WTC11 (cell line): ENCODE data around the gene GRM1. TPM values are rescaled to one million over a fixed set of nuclear protein-coding genes. Genes with fewer than 3 reads are reported as not detected.

Source experiments
- ATAC-seq: fragments of 200-7000 bp; cut with Tn5 transposase; 2 replicates; pipeline ENCODE4 v1.10.0; 2021; ENCODE audit warnings: mild to moderate bottlenecking, moderate library complexity
- CTCF ChIA-PET: fragments of 300-600 bp; sonication (Branson Sonifier 250); formaldehyde crosslinking; loops from one replicate; lab custom pipeline; 2021; ENCODE audit warnings: antibody characterized with exemption; lab: Charles Lee
- POLR2A ChIA-PET: fragments of 350-600 bp; sonication (Branson Sonifier 250); formaldehyde crosslinking; loops from one replicate; lab custom pipeline; 2021; ENCODE audit warnings: antibody characterized with exemption; lab: Charles Lee
- DNase-seq: peaks from one replicate; pipeline ENCODE4 v3.0.0; 2021; ENCODE audit warnings: low spot score
- H3K27ac Mint-ChIP-seq: 2 replicates; pipeline ENCODE4 v1.8.0; 2021; ENCODE audit warnings: mixed read lengths
- H3K27me3 Mint-ChIP-seq: 2 replicates; pipeline ENCODE4 v1.8.0; 2021; ENCODE audit warnings: low read depth, mild to moderate bottlenecking, moderate library complexity, mixed read lengths
- H3K36me3 Mint-ChIP-seq: 2 replicates; pipeline ENCODE4 v1.8.0; 2021; ENCODE audit warnings: mixed read lengths
- H3K4me1 Mint-ChIP-seq: 2 replicates; pipeline ENCODE4 v1.8.0; 2022; ENCODE audit warnings: mixed read lengths
- H3K4me3 Mint-ChIP-seq: 2 replicates; pipeline ENCODE4 v1.8.0; 2021; ENCODE audit warnings: mild to moderate bottlenecking, moderate library complexity, mixed read lengths
- H3K9me3 Mint-ChIP-seq: 2 replicates; pipeline ENCODE4 v1.8.0; 2021; ENCODE audit warnings: mixed read lengths
- AFF4 ChIP-seq: sonication (generic); formaldehyde crosslinking; IDR thresholded peaks from 2 replicates; pipeline ENCODE4 v1.8.1; 2023; ENCODE audit warnings: mild to moderate bottlenecking, missing genetic modification reagents, borderline replicate concordance
- CREB1 ChIP-seq: sonication (generic); formaldehyde crosslinking; IDR thresholded peaks from 2 replicates; pipeline ENCODE4 v1.8.0; 2023; ENCODE audit warnings: mild to moderate bottlenecking, missing genetic modification reagents
- CREM ChIP-seq: sonication (generic); formaldehyde crosslinking; IDR thresholded peaks from 2 replicates; pipeline ENCODE4 v1.8.1; 2022; ENCODE audit warnings: mild to moderate bottlenecking, missing genetic modification reagents, moderate library complexity
- CTCF ChIP-seq: fragments of 200-600 bp; IDR thresholded peaks from 2 replicates; pipeline ENCODE4 v1.8.0; 2022; ENCODE audit warnings: antibody characterized with exemption
- ELF4 ChIP-seq: sonication (generic); formaldehyde crosslinking; IDR thresholded peaks from 2 replicates; pipeline ENCODE4 v1.8.1; 2022; ENCODE audit warnings: low read depth, mild to moderate bottlenecking, moderate library complexity, missing genetic modification reagents
- IRF1 ChIP-seq: sonication (generic); formaldehyde crosslinking; IDR thresholded peaks from 2 replicates; pipeline ENCODE4 v1.8.0; 2023; ENCODE audit warnings: missing genetic modification reagents
- JUN ChIP-seq: sonication (generic); formaldehyde crosslinking; IDR thresholded peaks from 2 replicates; pipeline ENCODE4 v1.8.0; 2023; ENCODE audit warnings: mild to moderate bottlenecking, missing genetic modification reagents
- NR2C2 ChIP-seq: sonication (generic); formaldehyde crosslinking; IDR thresholded peaks from 2 replicates; pipeline ENCODE4 v1.8.0; 2022; ENCODE audit warnings: mild to moderate bottlenecking, missing genetic modification reagents
- PRRX2 ChIP-seq: fragments of 250-450 bp; sonication (Bioruptor Pico); IDR thresholded peaks from 2 replicates; pipeline ENCODE4 v1.8.0; 2021; ENCODE audit warnings: mild to moderate bottlenecking
- SMAD3 ChIP-seq: sonication (generic); formaldehyde crosslinking; IDR thresholded peaks from 2 replicates; pipeline ENCODE4 v1.8.0; 2022; ENCODE audit warnings: missing genetic modification reagents, mild to moderate bottlenecking, borderline replicate concordance
- SOX15 ChIP-seq: fragments of 250-450 bp; sonication (Bioruptor Pico); IDR thresholded peaks from 2 replicates; pipeline ENCODE4 v1.9.0; 2021; ENCODE audit warnings: mild to moderate bottlenecking
- ZBTB43 ChIP-seq: sonication (generic); formaldehyde crosslinking; IDR thresholded peaks from 2 replicates; pipeline ENCODE4 v1.8.1; 2023; ENCODE audit warnings: mild to moderate bottlenecking, missing genetic modification reagents
- ZMAT4 ChIP-seq: fragments of 250-450 bp; sonication (Bioruptor Pico); IDR thresholded peaks from 2 replicates; pipeline ENCODE4 v1.9.0; 2021; ENCODE audit warnings: mild to moderate bottlenecking
- ZNF219 ChIP-seq: sonication (generic); formaldehyde crosslinking; IDR thresholded peaks from 2 replicates; pipeline ENCODE4 v1.8.0; 2023; ENCODE audit warnings: missing genetic modification reagents, mild to moderate bottlenecking, borderline replicate concordance
- ZNF263 ChIP-seq: sonication (generic); formaldehyde crosslinking; IDR thresholded peaks from 2 replicates; pipeline ENCODE4 v1.8.1; 2022; ENCODE audit warnings: low read depth, mild to moderate bottlenecking, moderate library complexity, missing genetic modification reagents
- ZNF396 ChIP-seq: fragments of 250-450 bp; sonication (Bioruptor Pico); IDR thresholded peaks from 2 replicates; pipeline ENCODE4 v1.8.0; 2021; ENCODE audit warnings: mild to moderate bottlenecking, moderate library complexity, borderline replicate concordance
- ZNF425 ChIP-seq: fragments of 250-450 bp; sonication (Bioruptor Pico); conservative IDR thresholded peaks from 2 replicates; pipeline ENCODE4 v1.9.0; 2021; ENCODE audit warnings: mild to moderate bottlenecking
- total RNA-seq: library from RNA; stranded (reverse); gene quantifications from 3 replicates; pipeline ENCODE4 v1.2.3, GENCODE V29; 2021

GRM1 gene
- total RNA-seq, 1 experiment from 2014 or later: 0.46 TPM

GRCh38 chr6:146200176-146200575 is 171.3 kb downstream of the GRM1 start:
- 0 out of 2 replicates have a peak, but pooled peaks cover 4% of the 10 kb centered on the region for H3K9me3 Mint-ChIP-seq
- H3K27ac Mint-ChIP-seq: no peak overlapping the region
- CTCF ChIA-PET: no interaction called here
- no peak overlapping the region for H3K4me3 Mint-ChIP-seq
- POLR2A ChIA-PET: no interaction called here
- H3K27me3 Mint-ChIP-seq: no peaks in the 10 kb centered on the region
- H3K36me3 Mint-ChIP-seq: no peaks in the 10 kb centered on the region
- no peaks in the 10 kb centered on the region for H3K4me1 Mint-ChIP-seq
- no peak for TF ChIP-seq ELF4 (CRISPR knock-in tag)
- TF ChIP-seq IRF1 (CRISPR knock-in tag): no peak
- TF ChIP-seq ZBTB43 (CRISPR knock-in tag): no peak
- TF ChIP-seq ZMAT4 (CRISPR knock-in tag): no peak
- no peak for TF ChIP-seq AFF4 (CRISPR knock-in tag)
- no peak for TF ChIP-seq NR2C2 (CRISPR knock-in tag)
- no peak for TF ChIP-seq CREB1 (CRISPR knock-in tag)
- no peak for TF ChIP-seq JUN (CRISPR knock-in tag)
- TF ChIP-seq ZNF263: no peak
- no peak for TF ChIP-seq ZNF396 (CRISPR knock-in tag)
- TF ChIP-seq CREM (CRISPR knock-in tag): no peak
- TF ChIP-seq ZNF219: no peak
- no peak for TF ChIP-seq PRRX2
- no peak for TF ChIP-seq SMAD3 (CRISPR knock-in tag)
- TF ChIP-seq CTCF: no peak
- TF ChIP-seq SOX15 (CRISPR knock-in tag): no peak
- TF ChIP-seq ZNF425 (CRISPR knock-in tag): no peak
- ATAC-seq (no peak), DNase-seq (no peak)
